Measurements from ENCODE around the gene NEU2. TPM values are rescaled to one million over a fixed set of nuclear protein-coding genes. Genes with fewer than 3 reads are reported as not detected.

Gene NEU2
- total RNA-seq, 4 donors from 2014 or later, result not detected

DNA sequence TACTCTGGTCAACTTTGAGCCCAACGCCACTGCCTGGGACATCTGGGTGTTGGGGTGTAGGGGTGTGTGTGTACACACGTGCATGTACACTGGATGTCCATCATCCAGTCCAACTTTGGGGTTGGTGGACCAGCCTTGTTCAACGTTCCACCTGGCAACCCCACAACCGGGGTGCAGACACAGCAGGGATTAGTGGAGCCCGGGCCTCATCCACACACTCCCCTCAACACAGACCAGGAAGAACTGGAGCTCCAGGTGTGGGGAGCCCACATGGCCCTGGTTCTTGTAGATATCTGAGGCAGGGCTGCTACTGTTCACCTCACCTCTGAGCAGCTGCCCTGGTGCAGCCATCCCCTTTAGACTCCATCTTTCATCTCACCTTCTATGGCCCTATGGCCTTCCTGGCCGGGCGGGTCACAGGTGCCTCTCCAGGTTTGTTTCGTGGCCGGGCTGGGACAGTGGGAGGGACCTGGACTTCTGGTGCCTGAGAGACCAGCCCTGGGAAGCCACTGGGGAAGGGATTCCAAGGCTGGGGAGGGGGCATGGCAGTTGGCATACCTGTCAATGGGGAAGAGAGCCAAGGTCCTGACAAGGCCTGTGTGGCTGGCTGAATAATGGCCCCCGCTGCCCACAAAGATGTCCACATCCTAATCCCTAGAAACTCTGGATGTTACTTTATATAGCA, 7.5 kb downstream of the NEU2 start:
- no peaks in the 10 kb centered on the region for H3K9me3 ChIP-seq
- no peaks in the 10 kb centered on the region for H3K36me3 ChIP-seq
- no peak overlapping the region for H3K27ac ChIP-seq
- H3K4me1 ChIP-seq, result no peaks in the 10 kb centered on the region
- no peak overlapping the region for H3K4me3 ChIP-seq (replicated peaks in 1 of 3)
- TF ChIP-seq POLR2A (IDR thresholded peaks at IDR 0.05), result no peak
- TF ChIP-seq, protein P1, sequence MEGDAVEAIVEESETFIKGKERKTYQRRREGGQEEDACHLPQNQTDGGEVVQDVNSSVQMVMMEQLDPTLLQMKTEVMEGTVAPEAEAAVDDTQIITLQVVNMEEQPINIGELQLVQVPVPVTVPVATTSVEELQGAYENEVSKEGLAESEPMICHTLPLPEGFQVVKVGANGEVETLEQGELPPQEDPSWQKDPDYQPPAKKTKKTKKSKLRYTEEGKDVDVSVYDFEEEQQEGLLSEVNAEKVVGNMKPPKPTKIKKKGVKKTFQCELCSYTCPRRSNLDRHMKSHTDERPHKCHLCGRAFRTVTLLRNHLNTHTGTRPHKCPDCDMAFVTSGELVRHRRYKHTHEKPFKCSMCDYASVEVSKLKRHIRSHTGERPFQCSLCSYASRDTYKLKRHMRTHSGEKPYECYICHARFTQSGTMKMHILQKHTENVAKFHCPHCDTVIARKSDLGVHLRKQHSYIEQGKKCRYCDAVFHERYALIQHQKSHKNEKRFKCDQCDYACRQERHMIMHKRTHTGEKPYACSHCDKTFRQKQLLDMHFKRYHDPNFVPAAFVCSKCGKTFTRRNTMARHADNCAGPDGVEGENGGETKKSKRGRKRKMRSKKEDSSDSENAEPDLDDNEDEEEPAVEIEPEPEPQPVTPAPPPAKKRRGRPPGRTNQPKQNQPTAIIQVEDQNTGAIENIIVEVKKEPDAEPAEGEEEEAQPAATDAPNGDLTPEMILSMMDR (IDR thresholded peaks at IDR 0.05), result no peak
- H3K27me3 ChIP-seq, result no peaks in the 10 kb centered on the region
- 86 to 99% methylated on average over 5 to 6 of the region's 10 CpGs for WGBS, 2 donors
- intact Hi-C loops (cut with DNase I), result no loop called here
- DNase-seq, result no peak

DNA sequence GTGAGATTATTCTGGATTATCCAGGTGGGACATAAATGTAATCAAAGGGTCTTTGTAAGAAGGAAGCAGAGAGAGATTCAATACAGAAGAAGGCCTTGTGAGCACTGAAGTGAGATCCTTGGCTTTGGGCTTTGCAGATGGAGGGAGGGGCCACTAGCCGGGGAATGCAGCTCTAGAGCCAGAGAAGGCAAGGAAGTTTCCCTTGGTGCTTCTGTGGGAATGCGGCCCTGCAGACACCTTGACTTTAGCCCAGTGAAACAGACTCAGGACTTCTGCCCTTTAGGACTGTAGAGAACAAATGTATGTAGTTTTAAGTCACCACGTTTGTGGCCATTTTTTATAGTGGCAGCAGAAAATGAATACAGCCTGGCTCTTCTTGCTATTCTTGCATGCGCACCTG, 8.1 kb downstream of the NEU2 start:
- Histone ChIP-seq H3K4me3 (replicated peaks in 1 of 3) (no peak overlapping the region), H3K27me3 (no peaks in the 10 kb centered on the region), H3K36me3 (no peaks in the 10 kb centered on the region), H3K9me3 (no peaks in the 10 kb centered on the region), H3K27ac (no peak overlapping the region), H3K4me1 (no peaks in the 10 kb centered on the region)
- DNase-seq, result no peak
- 84 to 86% methylated on average over 4 of the region's 4 CpGs for WGBS, 2 donors
- no peak for TF ChIP-seq POLR2A (IDR thresholded peaks at IDR 0.05)
- TF ChIP-seq, protein P1 (IDR thresholded peaks at IDR 0.05), result no peak
- intact Hi-C loops (cut with DNase I), result no loop called here

DNA sequence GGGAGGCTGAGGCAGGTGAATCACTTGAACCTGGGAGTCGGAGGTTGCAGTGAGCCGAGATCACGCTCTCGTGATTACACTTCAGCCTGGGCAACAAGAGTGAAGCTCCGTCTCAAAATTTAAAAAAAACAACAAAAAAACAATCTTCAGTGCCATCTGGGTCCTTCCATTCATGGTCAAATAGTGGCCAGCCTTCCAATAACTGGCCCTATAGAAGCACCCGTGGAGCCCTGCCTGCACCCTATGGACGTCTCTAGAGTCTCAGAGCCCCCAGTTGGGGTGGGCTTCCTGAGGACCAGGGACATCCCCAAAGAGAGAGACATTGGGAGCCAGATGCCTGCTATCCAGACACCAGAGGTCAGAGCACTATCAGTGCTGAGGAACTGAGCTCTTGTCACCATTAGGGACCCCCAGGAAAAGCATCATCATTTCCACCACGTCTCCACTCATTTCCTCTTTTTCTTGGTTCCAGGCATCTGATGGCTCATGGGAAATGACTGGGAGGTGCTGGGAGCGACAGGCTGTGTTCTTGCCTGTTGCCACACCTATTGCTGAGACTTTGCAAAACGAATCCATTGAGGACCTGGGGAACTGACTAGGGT, 9.4 kb downstream of the NEU2 start:
- Histone ChIP-seq H3K4me3 (replicated peaks in 1 of 3) (no peak overlapping the region), H3K9me3 (no peaks in the 10 kb centered on the region), H3K4me1 (no peaks in the 10 kb centered on the region), H3K27ac (no peak overlapping the region), H3K27me3 (no peaks in the 10 kb centered on the region), H3K36me3 (no peaks in the 10 kb centered on the region)
- TF ChIP-seq, protein P1 (IDR thresholded peaks at IDR 0.05), result no peak
- no peak for TF ChIP-seq POLR2A (IDR thresholded peaks at IDR 0.05)
- intact Hi-C loops (cut with DNase I), result no loop called here
- DNase-seq, result no peak
- 80 to 84% methylated on average over 10 of the region's 10 CpGs for WGBS, 2 donors

DNA sequence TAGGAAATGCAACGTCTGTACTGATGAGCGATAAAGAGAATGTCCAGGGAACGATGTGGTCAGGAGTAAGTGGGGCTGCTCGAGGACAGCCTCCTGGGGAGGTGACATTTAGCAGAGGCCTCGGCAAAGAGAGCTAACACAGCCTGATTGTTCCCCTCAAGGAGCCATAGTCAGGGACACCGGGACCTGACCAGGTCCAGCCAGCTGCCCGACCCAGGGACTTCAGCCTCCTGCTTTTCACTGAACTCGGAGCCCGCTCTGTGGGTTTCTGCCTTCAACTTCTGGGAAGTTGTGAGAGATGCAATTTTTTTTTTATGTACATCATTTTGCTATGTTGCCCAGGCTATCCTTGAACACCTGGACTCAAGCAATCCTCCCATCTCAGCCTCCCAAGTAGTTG, 10.1 kb downstream of the NEU2 start:
- no peak overlapping the region for H3K4me3 ChIP-seq (replicated peaks in 1 of 3)
- intact Hi-C loops (cut with DNase I), result no loop called here
- TF ChIP-seq, protein P1 (IDR thresholded peaks at IDR 0.05), result no peak
- TF ChIP-seq POLR2A (IDR thresholded peaks at IDR 0.05), result no peak
- H3K36me3 ChIP-seq, result no peaks in the 10 kb centered on the region
- WGBS, 2 donors, result 89 to 90% methylated on average over 9 of the region's 9 CpGs
- H3K27ac ChIP-seq, result no peak overlapping the region
- no peak for DNase-seq
- no peaks in the 10 kb centered on the region for H3K9me3 ChIP-seq
- H3K27me3 ChIP-seq, result no peaks in the 10 kb centered on the region
- H3K4me1 ChIP-seq, result no peaks in the 10 kb centered on the region

DNA sequence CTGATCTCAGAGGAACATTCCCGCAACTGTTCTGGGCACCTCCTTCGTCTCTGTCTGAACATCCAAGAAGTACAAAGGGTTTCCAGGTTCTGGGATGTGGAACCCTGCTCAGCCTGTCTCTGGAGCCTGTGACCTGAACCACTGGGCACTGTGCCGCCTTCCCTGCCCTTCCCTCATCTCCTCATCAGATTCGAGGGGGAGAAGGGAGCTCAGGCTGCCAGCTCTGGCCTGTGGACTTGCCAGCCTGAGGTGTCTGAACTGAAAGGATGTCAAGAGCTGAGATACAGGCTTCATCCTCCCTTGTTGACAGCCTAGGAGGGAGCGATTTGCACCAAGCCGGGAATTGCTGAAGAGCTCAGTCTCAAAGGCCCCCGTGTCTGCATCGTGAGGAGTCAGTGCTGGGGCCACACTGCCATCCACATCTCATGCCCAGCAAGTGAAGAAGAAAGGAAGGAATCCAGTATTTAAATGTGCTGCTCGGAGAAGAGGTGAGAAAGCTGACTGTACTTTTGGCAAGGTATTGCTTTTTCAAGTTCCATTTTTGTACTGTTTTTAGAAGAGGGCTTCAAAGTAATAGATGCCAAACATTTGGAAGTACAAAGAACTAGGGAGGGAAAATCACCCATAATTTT, 12.6 kb downstream of the NEU2 start:
- TF ChIP-seq POLR2A (IDR thresholded peaks at IDR 0.05), result no peak
- TF ChIP-seq, protein P1 (IDR thresholded peaks at IDR 0.05), result no peak
- Histone ChIP-seq H3K4me1 (no peaks in the 10 kb centered on the region), H3K27ac (no peak overlapping the region), H3K36me3 (no peaks in the 10 kb centered on the region), H3K9me3 (no peaks in the 10 kb centered on the region), H3K4me3 (replicated peaks in 1 of 3) (no peak overlapping the region), H3K27me3 (no peaks in the 10 kb centered on the region)
- intact Hi-C loops (cut with DNase I), result no loop called here
- no peak for DNase-seq
- WGBS, 2 donors, result 83 to 89% methylated on average over 9 of the region's 9 CpGs

All from thyroid gland (tissue), 4 donors.